HG02938 (cell line): ENCODE results near the gene IDI2.
"Not testable (repeated sequence)": the region's sequence is repeated elsewhere in the genome, so short reads cannot be mapped to it uniquely, and the experiment has no call there.

ENCODE experiments used
- ATAC-seq: cut with Tn5 transposase; IDR thresholded peaks from one replicate; pipeline ENCODE4 v1.9.1; 2021; ENCODE audit warnings: mild to moderate bottlenecking, moderate library complexity; ENCODE audit not compliant: unreplicated experiment

Gene IDI2

DNA sequence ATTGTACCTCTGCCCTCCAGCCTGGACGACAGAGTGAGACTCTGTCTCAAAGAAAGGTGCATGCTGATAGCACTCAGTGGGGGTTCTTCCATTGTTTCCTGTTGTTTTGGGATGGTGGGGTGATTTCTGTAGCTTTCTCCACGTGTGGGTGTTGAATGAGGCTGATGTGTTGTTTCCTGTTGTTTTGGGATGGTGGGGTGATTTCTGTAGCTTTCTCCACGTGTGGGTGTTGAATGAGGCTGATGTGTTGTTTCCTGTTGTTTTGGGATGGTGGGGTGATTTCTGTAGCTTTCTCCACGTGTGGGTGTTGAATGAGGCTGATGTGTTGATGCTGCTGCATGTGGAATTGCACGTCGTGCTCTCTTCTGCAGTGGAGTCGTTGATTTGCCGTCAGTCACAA, 15.7 kb downstream of the IDI2 start:
- not testable (repeated sequence) for ATAC-seq

GRCh38 chr10:1009071-1009494, 16.6 kb downstream of the IDI2 start:
- no peak for ATAC-seq

- no peak for ATAC-seq
These were observed 18.1 kb downstream of the IDI2 start for GRCh38 chr10:1007583-1007982.

- no peak for ATAC-seq
These were observed 19.1 kb downstream of the IDI2 start for GRCh38 chr10:1006573-1006972.

- no peak for ATAC-seq
These were observed 21.6 kb downstream of the IDI2 start for GRCh38 chr10:1003884-1004670.

- no peak for ATAC-seq
These were observed 23.1 kb downstream of the IDI2 start for GRCh38 chr10:1002425-1003006.

DNA sequence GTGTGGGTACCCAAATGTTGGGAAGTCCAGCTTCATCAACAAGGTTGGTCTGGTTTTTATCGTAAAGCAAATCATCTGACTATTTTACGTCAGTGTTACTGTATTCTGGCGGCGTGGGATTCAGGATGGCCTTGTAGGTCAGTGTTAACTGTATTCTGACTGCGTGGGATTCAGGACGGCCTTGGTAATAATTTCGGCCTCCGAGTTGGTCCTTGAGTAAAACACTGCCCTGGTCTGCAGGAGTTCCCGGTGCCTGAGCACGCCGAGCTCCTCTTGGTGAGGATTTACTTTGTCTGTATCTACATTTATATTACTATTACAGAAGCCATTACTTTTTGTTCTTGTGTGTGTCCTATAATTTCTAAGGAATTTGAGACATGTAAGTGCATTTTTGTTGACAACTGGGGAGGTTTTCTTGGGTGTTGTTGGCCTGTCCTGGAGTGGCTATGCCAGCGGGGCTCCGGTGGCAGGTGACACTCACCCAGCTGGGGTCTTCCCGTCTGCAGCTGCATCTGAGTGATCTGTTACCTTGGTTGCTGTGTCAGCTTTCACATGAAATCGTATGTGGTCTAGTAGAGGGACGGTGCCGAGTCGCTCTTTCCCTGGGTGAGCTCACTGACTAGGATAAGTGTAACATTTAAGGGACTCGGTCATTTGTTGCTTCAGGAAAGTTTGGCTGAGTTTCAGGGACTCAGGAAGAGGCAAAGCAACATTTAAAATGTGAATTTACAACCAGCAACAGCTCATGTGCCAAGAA, 28.2 kb downstream of the IDI2 start:
- no peak for ATAC-seq

DNA sequence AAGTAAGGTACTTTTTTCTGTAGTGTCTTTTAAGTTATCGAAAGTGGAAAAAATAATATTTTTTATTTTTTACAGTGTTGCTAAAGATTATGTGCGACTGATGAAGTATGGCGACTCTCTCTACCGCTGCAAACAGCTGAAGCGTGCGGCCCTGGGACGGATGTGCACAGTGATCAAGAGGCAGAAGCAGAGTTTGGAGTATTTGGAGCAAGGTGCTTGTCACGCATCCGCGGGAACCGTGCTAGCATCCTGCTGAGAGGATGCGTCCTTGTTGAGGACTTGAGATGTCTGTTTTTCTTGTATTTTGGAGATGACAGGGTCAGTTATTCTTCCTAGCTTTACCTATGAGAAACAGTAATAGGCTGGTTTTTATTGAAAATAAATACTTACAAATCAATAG, 29.6 kb downstream of the IDI2 start:
- no peak for ATAC-seq

DNA sequence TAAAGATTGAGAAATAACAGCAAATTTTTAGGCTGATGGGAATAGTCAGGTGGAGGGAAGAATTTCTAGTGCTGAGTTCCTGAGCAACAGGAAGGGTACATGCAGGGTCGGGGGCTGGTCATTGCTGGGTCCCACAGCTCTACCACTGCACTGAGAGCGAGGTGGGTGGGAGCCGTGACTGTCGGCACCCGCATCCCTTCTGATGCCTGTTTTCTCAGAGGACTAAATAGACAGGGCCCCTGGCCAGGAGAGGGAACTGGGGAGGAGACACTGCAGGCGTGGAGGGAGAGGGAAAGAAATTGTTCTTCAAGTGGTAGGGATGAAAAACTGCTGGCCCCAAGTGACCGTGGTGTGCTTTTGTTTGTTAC, 30.1 kb downstream of the IDI2 start:
- ATAC-seq, result no peak

GRCh38 chr10:994836-995558, 30.7 kb downstream of the IDI2 start:
- no peak for ATAC-seq

DNA sequence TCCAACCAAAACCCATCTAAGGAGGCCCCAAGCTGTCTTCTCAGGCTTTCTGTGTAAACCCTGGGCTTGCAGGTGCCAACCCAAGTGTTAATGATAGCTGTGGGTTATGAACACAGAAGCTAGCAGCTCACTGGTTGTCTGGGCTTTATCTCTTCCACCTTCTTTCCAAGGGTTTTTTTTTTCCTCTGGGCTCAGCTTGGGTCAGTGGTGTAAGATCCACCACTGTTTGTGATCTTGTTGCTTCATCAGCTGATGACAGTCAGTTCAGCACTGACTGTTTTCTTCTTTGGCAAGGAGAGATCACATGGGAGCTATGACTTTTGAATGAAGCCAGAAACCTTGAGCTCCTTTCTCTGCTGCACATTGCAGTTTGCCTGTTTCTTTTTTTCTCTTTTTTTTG, 32.8 kb downstream of the IDI2 start:
- no peak for ATAC-seq

GRCh38 chr10:992467-992866, 33.2 kb downstream of the IDI2 start:
- ATAC-seq, result peak; percentile 41

- no peak for ATAC-seq
These were observed 34.9 kb downstream of the IDI2 start for GRCh38 chr10:990808-991207.

DNA sequence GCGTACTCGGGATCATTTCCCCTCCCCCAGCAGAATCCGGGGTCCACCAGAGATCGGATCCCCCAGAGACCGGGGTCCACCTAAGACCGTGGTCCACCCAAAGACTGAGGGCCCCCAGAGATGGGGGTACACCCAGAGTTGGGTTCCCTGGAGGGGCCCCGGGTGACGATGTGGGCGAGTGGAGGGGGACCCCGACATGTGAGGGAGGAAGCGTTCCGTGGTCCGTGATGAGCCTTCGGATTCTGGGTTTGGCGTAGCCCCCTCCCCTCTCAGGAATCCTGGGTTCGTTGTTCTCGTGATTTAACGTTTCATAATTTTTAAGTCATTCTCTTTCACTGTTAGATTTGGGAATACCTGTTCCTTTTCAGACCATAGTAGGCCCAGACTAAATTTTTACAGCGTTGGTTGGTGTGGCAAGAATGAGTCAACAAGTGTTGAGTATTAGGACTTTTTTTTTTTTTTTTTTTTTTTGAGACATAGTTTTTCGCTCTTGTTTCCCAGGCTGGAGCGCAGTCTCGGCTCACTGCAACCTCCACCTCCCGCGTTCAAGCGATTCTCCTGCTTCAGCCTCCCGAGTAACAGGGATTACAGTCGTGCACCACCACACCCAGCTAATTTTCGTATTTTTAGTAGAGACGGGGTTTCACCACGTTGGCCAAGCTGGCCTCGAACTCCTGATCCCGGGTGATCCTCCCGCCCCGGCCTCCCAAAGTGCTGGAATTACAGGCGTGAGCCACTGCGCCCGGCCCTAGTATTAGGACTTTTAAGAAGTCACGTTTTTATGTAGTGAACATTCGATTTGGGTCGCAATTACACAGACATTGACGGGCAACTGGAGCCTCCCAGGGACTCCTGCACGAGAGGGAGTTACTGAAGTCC, 36.8 kb downstream of the IDI2 start:
- peak; percentile 6 for ATAC-seq

DNA sequence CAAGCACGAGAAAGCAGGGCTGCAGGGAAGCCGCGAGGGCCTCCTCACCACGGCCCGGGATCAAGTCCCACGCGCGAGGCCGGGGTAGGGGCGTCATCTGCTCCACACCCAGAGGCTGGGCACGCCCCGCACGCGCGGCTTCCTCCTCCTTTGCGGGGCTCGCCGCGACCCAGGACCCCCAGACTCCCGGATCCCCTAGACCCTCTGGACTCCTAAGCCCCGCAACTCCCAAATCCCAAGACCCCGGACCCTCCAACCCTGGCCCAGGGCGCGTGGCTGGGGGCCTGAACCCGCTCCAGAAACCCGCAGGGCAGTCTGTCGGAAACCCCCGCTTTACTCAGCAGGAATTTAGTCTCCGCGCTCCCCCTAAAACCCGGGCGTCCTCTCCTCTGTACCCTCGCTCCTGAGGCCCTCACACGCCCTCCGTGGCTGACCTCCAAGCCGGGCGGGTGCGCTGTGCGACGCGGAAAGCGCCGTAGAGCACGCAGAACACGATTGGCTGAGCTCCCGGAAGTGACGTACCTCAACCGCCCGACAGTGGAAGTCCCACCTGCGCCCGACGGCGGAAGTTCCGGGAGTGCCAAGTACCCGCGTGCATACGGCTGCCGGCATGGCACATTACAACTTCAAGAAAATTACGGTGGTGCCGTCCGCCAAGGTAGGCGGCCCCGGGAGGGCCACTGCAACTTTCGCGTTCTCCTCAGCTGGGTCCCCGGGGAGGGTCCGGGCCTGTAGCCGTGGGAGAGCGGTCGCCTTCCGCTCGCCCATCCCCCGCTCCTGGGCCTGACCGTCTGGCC, 37.6 kb downstream of the IDI2 start, which contains the start of gene GTPBP4:
TSS of gene GTPBP4 (plus strand) at position 565 of the 797 bp plus-strand sequence. CDS start at position 611, 46 bp downstream.
- peak; percentile 86 for ATAC-seq

GRCh38 chr10:987620-987869, 38.1 kb downstream of the IDI2 start:
- ATAC-seq, result no peak

GRCh38 chr10:986881-987619, 38.6 kb downstream of the IDI2 start:
- ATAC-seq, result no peak

GRCh38 chr10:986137-986825, 39.4 kb downstream of the IDI2 start:
- ATAC-seq, result no peak
